Measurements from ENCODE around the gene SSC5D. TPM values are rescaled to one million over a fixed set of nuclear protein-coding genes. Genes with fewer than 3 reads are reported as not detected.
A peak's percentile ranks its signal among the peaks of the same experiment; 100 is the strongest.

The SSC5D gene
- 13.5 TPM for total RNA-seq

GRCh38 chr19:55487924-55488687 lies at the start of gene SSC5D:
SSC5D (plus strand) TSS chr19:55488436; CDS start chr19:55488590, 154 bp downstream.
- Histone ChIP-seq H3K27me3 (no peaks in the 10 kb centered on the region), H3K4me1 (peaks cover 88% of the 10 kb centered on the region), H3K4me3 (peak within 1 kb of the TSS; percentile 30 to 35), H3K9me3 (no peaks in the 10 kb centered on the region), H3K36me3 (no peaks in the 10 kb centered on the region), H3K27ac (peak within 1 kb of the TSS; percentile 95)
- intact Hi-C loops (cut with DNase I): no loop called here
- DNase-seq (ENCODE audit: extremely low spot score in 2 of 2): no peak
- TF ChIP-seq CTCF (IDR thresholded peaks at IDR 0.05) (no peak), POLR2A (IDR thresholded peaks at IDR 0.05) (no peak), POLR2AphosphoS5 (IDR thresholded peaks at IDR 0.05; ENCODE audit: insufficient read depth in 1 of 2, low read depth in 1 of 2) (no peak)

- no peak overlapping the region for H3K4me3 ChIP-seq
- no peak overlapping the region for H3K27ac ChIP-seq
- H3K27me3 ChIP-seq: peaks cover 21% of the 10 kb centered on the region
- no peak for DNase-seq (ENCODE audit: extremely low spot score in 2 of 2)
- H3K9me3 ChIP-seq: no peaks in the 10 kb centered on the region
- H3K4me1 ChIP-seq: peaks cover 20% of the 10 kb centered on the region
- TF ChIP-seq CTCF (IDR thresholded peaks at IDR 0.05) (no peak), POLR2A (IDR thresholded peaks at IDR 0.05) (no peak), POLR2AphosphoS5 (IDR thresholded peaks at IDR 0.05; ENCODE audit: insufficient read depth in 1 of 2, low read depth in 1 of 2) (no peak)
- intact Hi-C loops (cut with DNase I): no loop called here
- H3K36me3 ChIP-seq: no peaks in the 10 kb centered on the region
Observed at GRCh38 chr19:55439052-55439451, 49.2 kb upstream of the SSC5D start.

GRCh38 chr19:55440411-55441105 lies 47.7 kb upstream of the SSC5D start:
- no peak overlapping the region for H3K27ac ChIP-seq
- TF ChIP-seq POLR2A (IDR thresholded peaks at IDR 0.05) (no peak), CTCF (IDR thresholded peaks at IDR 0.05) (no peak), POLR2AphosphoS5 (IDR thresholded peaks at IDR 0.05; ENCODE audit: insufficient read depth in 1 of 2, low read depth in 1 of 2) (no peak)
- DNase-seq (ENCODE audit: extremely low spot score in 2 of 2): no peak
- H3K36me3 ChIP-seq: no peaks in the 10 kb centered on the region
- no peaks in the 10 kb centered on the region for H3K9me3 ChIP-seq
- intact Hi-C loops (cut with DNase I): no loop called here
- peaks cover 21% of the 10 kb centered on the region for H3K27me3 ChIP-seq
- no peak overlapping the region for H3K4me3 ChIP-seq
- H3K4me1 ChIP-seq: peaks cover 20% of the 10 kb centered on the region

GRCh38 chr19:55441319-55441691 lies 46.9 kb upstream of the SSC5D start:
- TF ChIP-seq POLR2AphosphoS5 (IDR thresholded peaks at IDR 0.05; ENCODE audit: insufficient read depth in 1 of 2, low read depth in 1 of 2) (no peak), CTCF (IDR thresholded peaks at IDR 0.05) (no peak), POLR2A (IDR thresholded peaks at IDR 0.05) (no peak)
- intact Hi-C loops (cut with DNase I): no loop called here
- H3K27ac ChIP-seq: no peak overlapping the region
- no peak overlapping the region for H3K4me3 ChIP-seq
- no peak for DNase-seq (ENCODE audit: extremely low spot score in 2 of 2)
- H3K36me3 ChIP-seq: no peaks in the 10 kb centered on the region
- peaks cover 21% of the 10 kb centered on the region for H3K27me3 ChIP-seq
- H3K4me1 ChIP-seq: peaks cover 20% of the 10 kb centered on the region
- no peaks in the 10 kb centered on the region for H3K9me3 ChIP-seq

All from vagina (tissue), 2 donors.